ENCODE data around the gene EHD4. TPM values are rescaled to one million over a fixed set of nuclear protein-coding genes. Genes with fewer than 3 reads are reported as not detected.
A peak's percentile ranks its signal among the peaks of the same experiment; 100 is the strongest.

The EHD4 gene
- total and polyA plus RNA-seq, 12 donors, result 23.4 to 62.7 (median 43.2) TPM

DNA sequence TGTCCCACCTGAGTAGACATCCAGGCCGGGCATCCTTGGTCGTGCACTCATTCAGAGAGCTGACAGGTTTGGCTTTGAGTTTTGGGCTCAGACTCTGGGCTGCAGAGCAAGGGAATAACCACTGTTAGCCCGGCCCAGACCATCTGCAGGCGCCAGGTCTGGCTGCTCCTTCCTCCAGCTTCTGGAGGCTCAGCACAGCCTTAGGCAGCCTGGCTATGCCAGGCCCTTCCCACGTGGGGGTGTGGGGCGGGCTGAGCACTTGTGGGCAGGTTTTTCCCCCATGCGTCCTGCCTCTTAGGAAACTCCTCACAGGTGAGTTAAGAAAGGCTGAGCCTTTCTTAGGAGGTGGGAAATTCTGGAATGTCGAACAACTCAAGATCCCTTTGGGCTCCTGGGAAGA is 122.5 kb downstream of the EHD4 start:
- H3K4me3 ChIP-seq, result no peak overlapping the region

DNA sequence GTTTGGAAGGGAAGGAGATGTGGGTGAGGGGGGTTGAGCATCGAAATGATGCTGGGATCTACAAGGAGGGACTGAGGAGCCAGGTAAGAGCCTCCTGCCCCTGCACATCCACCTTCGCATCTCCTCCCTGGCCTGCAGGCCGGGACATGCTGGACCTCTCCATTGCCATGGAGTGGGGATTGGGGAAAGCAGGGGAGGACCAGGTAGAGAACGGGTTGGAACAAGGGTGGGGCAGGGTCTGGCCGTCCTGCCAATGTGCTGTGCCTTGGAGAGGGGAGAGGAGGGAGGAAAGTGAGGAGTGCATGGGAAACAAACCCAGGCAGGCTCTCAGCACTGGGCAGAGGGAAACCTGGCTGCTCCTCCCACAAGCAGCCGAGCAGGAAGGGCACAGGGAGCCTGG is 123.2 kb downstream of the EHD4 start:
- 81 to 91% methylated on average over 6 of the region's 6 CpGs for WGBS, 2 donors
- no peak for ATAC-seq

More for the DNA sequence above, 122.5 kb downstream of the EHD4 start:
- ATAC-seq, result peak in 1 of 8 donors; percentile 8
- H3K27ac ChIP-seq, result no peak overlapping the region
- TF ChIP-seq, protein P1, sequence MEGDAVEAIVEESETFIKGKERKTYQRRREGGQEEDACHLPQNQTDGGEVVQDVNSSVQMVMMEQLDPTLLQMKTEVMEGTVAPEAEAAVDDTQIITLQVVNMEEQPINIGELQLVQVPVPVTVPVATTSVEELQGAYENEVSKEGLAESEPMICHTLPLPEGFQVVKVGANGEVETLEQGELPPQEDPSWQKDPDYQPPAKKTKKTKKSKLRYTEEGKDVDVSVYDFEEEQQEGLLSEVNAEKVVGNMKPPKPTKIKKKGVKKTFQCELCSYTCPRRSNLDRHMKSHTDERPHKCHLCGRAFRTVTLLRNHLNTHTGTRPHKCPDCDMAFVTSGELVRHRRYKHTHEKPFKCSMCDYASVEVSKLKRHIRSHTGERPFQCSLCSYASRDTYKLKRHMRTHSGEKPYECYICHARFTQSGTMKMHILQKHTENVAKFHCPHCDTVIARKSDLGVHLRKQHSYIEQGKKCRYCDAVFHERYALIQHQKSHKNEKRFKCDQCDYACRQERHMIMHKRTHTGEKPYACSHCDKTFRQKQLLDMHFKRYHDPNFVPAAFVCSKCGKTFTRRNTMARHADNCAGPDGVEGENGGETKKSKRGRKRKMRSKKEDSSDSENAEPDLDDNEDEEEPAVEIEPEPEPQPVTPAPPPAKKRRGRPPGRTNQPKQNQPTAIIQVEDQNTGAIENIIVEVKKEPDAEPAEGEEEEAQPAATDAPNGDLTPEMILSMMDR (IDR thresholded peaks at IDR 0.05), result no peak
- H3K36me3 ChIP-seq, result peaks cover 0 to 43% (median 24%) of the 10 kb centered on the region in 9 donors
- DNase-seq, result no peak
- H3K27me3 ChIP-seq, result no peaks in the 10 kb centered on the region
- intact Hi-C loops (cut with DNase I), result no loop called here
- H3K9me3 ChIP-seq, result no peaks in the 10 kb centered on the region
- 74 to 81% methylated on average over 8 of the region's 8 CpGs for WGBS, 2 donors
- H3K4me1 ChIP-seq, result no peaks in the 10 kb centered on the region

DNA sequence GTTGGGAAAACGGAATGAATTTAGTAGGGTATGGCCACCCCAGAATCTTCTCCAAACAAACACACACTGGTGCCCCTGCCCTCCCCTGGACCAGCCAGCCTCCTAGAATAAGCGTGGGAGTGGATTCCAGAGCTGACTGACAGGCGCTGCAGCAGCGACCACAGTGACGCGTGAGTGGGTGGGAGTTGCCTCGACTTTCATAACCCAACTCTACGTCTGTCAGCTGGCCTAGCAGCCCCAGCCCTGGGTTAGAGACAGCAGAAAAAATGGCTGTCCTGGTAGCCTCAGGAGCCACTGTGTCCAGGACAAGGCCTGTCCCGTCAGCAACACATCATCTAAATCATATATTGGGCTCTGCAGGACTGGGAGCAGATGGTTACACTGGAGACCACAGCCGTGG is 123.7 kb downstream of the EHD4 start:
- 77 to 86% methylated on average over 10 of the region's 10 CpGs for WGBS, 2 donors
- TF ChIP-seq, protein P1 (IDR thresholded peaks at IDR 0.05), result no peak

More for the DNA sequence above, 123.2 kb downstream of the EHD4 start:
- H3K4me1 ChIP-seq, result no peaks in the 10 kb centered on the region
- H3K9me3 ChIP-seq, result no peaks in the 10 kb centered on the region
- no peaks in the 10 kb centered on the region for H3K27me3 ChIP-seq
- no peak for DNase-seq
- H3K36me3 ChIP-seq, result peaks cover 0 to 49% (median 24%) of the 10 kb centered on the region in 9 donors
- no peak overlapping the region for H3K27ac ChIP-seq
- TF ChIP-seq, protein P1 (IDR thresholded peaks at IDR 0.05), result no peak
- intact Hi-C loops (cut with DNase I), result no loop called here
- no peak overlapping the region for H3K4me3 ChIP-seq

DNA sequence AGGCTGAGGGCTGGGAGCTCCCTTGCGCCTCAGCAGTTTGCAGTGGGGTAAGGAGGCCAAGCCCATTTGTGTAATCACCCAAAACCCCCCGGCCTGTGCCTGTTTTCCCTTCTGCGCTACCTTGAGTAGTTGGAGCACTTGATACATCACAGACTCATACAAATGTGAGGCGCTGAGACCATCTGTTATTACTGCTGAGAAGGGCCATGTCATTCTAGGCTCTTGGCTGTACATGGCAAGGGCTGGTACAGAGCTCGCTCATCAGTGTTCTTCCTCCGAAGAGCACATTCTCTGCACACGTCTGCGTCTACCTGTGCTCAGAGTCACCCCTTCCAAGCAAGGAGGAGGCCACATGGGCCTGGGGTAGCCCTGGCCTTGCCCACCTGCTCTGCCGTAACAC is 124.4 kb downstream of the EHD4 start:
- H3K36me3 ChIP-seq, result peaks cover 0 to 61% (median 24%) of the 10 kb centered on the region in 9 donors
- intact Hi-C loops (cut with DNase I), result no loop called here
- no peak overlapping the region for H3K27ac ChIP-seq
- 94% methylated on average over 9 of the region's 9 CpGs for WGBS, 2 donors
- no peaks in the 10 kb centered on the region for H3K9me3 ChIP-seq
- no peak for ATAC-seq
- H3K4me3 ChIP-seq, result no peak overlapping the region
- TF ChIP-seq, protein P1 (IDR thresholded peaks at IDR 0.05), result no peak
- no peak for DNase-seq
- H3K27me3 ChIP-seq, result no peaks in the 10 kb centered on the region
- H3K4me1 ChIP-seq, result no peaks in the 10 kb centered on the region

More for the DNA sequence above, 123.7 kb downstream of the EHD4 start:
- Histone ChIP-seq H3K27ac (no peak overlapping the region), H3K4me1 (no peaks in the 10 kb centered on the region), H3K27me3 (no peaks in the 10 kb centered on the region), H3K4me3 (no peak overlapping the region), H3K36me3 (peaks cover 0 to 55% (median 24%) of the 10 kb centered on the region in 9 donors), H3K9me3 (no peaks in the 10 kb centered on the region)
- intact Hi-C loops (cut with DNase I), result no loop called here
- DNase-seq (no peak), ATAC-seq (no peak)
